HFFc6 (cell line): ENCODE results near the gene MLXIPL. TPM values are rescaled to one million over a fixed set of nuclear protein-coding genes. Genes with fewer than 3 reads are reported as not detected.

Source experiments
- DNase-seq: peaks from one replicate; pipeline ENCODE4 v3.0.0-alpha.2; 2018
- H3K27ac Mint-ChIP-seq: 2 replicates; pipeline ENCODE4 v1.8.0; 2020; ENCODE audit warnings: mild to moderate bottlenecking, mixed read lengths
- H3K27me3 Mint-ChIP-seq: 2 replicates; pipeline ENCODE4 v1.8.0; 2021; ENCODE audit warnings: mild to moderate bottlenecking, moderate library complexity, mixed read lengths; ENCODE audit not compliant: insufficient read depth
- H3K36me3 Mint-ChIP-seq: 2 replicates; pipeline ENCODE4 v1.8.0; 2021; ENCODE audit warnings: low read depth, mixed read lengths
- H3K4me1 Mint-ChIP-seq: 2 replicates; pipeline ENCODE4 v1.8.0; 2020; ENCODE audit warnings: low read depth, mixed read lengths
- H3K4me3 Mint-ChIP-seq: 2 replicates; pipeline ENCODE4 v1.8.0; 2020; ENCODE audit warnings: mild to moderate bottlenecking, moderate library complexity, mixed read lengths
- H3K9me3 Mint-ChIP-seq: 2 replicates; pipeline ENCODE4 v1.8.0; 2020; ENCODE audit warnings: mild to moderate bottlenecking, mixed read lengths
- CTCF ChIP-seq: fragments of 200-600 bp; sonication (generic); IDR thresholded peaks from 2 replicates; pipeline ENCODE4 v1.5.0; 2021; ENCODE audit warnings: antibody characterized with exemption, mild to moderate bottlenecking
- total RNA-seq, 6 experiments: library from RNA; stranded (reverse); fragmentation: NEBNext Ultra II Directional; extraction: Animal tissue kit (Norgen Biotek cat#: 25700); gene quantifications; 2 replicates in 1 of 6; 3 replicates in 5 of 6; pipeline ENCODE4 v1.2.3, GENCODE V29; 2021

The MLXIPL gene
- total RNA-seq, 6 experiments from 2014 or later: not detected

GRCh38 chr7:73597978-73598782 is 26.1 kb downstream of the MLXIPL start:
- no peak for TF ChIP-seq CTCF
- Mint-ChIP-seq H3K36me3 (no peaks in the 10 kb centered on the region), H3K27ac (no peak overlapping the region), H3K4me3 (no peak overlapping the region), H3K9me3 (no peaks in the 10 kb centered on the region), H3K4me1 (0 out of 2 replicates have a peak, but pooled peaks cover 4% of the 10 kb centered on the region), H3K27me3 (peaks cover 14% of the 10 kb centered on the region)
- DNase-seq: no peak

GRCh38 chr7:73596191-73597065 is 27.9 kb downstream of the MLXIPL start:
- Mint-ChIP-seq H3K27ac (no peak overlapping the region), H3K27me3 (peaks cover 16% of the 10 kb centered on the region), H3K36me3 (no peaks in the 10 kb centered on the region), H3K9me3 (no peaks in the 10 kb centered on the region), H3K4me1 (no peaks in the 10 kb centered on the region), H3K4me3 (no peak overlapping the region)
- no peak for DNase-seq
- no peak for TF ChIP-seq CTCF

GRCh38 chr7:73595358-73595757 is 29.0 kb downstream of the MLXIPL start:
- peaks cover 16% of the 10 kb centered on the region for H3K27me3 Mint-ChIP-seq
- no peak for TF ChIP-seq CTCF
- H3K36me3 Mint-ChIP-seq: no peaks in the 10 kb centered on the region
- H3K27ac Mint-ChIP-seq: no peak overlapping the region
- DNase-seq: no peak
- no peak overlapping the region for H3K4me3 Mint-ChIP-seq
- H3K9me3 Mint-ChIP-seq: no peaks in the 10 kb centered on the region
- no peaks in the 10 kb centered on the region for H3K4me1 Mint-ChIP-seq

- no peaks in the 10 kb centered on the region for H3K4me1 Mint-ChIP-seq
- H3K27ac Mint-ChIP-seq: no peak overlapping the region
- H3K9me3 Mint-ChIP-seq: no peaks in the 10 kb centered on the region
- no peak for DNase-seq
- no peak overlapping the region for H3K4me3 Mint-ChIP-seq
- H3K36me3 Mint-ChIP-seq: no peaks in the 10 kb centered on the region
- peaks cover 16% of the 10 kb centered on the region for H3K27me3 Mint-ChIP-seq
- TF ChIP-seq CTCF: no peak
These were observed 30.9 kb downstream of the MLXIPL start for GRCh38 chr7:73593207-73594045.

GRCh38 chr7:73586911-73587310 is 37.4 kb downstream of the MLXIPL start:
- peaks cover 6% of the 10 kb centered on the region for H3K27me3 Mint-ChIP-seq
- no peak overlapping the region for H3K4me3 Mint-ChIP-seq
- H3K27ac Mint-ChIP-seq: no peak overlapping the region
- no peak for DNase-seq
- no peaks in the 10 kb centered on the region for H3K36me3 Mint-ChIP-seq
- H3K4me1 Mint-ChIP-seq: peaks cover 4% of the 10 kb centered on the region; the same call in 1 of the 2 replicates
- no peak for TF ChIP-seq CTCF
- no peaks in the 10 kb centered on the region for H3K9me3 Mint-ChIP-seq
